Smooth muscle cell (in vitro differentiated cells): ENCODE measurements around the gene VEGFA. TPM values are rescaled to one million over a fixed set of nuclear protein-coding genes. Genes with fewer than 3 reads are reported as not detected.

Experiments
- DNase-seq: peaks from one replicate; lab custom pipeline; 2025; ENCODE audit not compliant: unreplicated experiment; lab: John Stamatoyannopoulos, UW
- H2AFZ ChIP-seq: fragments of 200-600 bp; sonication (generic); 2 replicates; pipeline ENCODE4 v1.6.0; 2016; ENCODE audit warnings: antibody characterized with exemption, low read depth, mild to moderate bottlenecking
- H3F3A ChIP-seq: fragments of 200-600 bp; sonication (generic); 2 replicates; pipeline ENCODE4 v1.6.0; 2017; ENCODE audit warnings: antibody characterized with exemption, low read depth
- H3K27ac ChIP-seq: fragments of 200-600 bp; sonication (generic); 2 replicates; pipeline ENCODE4 v1.5.1; 2016; ENCODE audit warnings: low read depth, mild to moderate bottlenecking
- H3K27me3 ChIP-seq: fragments of 200-600 bp; sonication (generic); 2 replicates; pipeline ENCODE4 v1.6.1; 2016; ENCODE audit warnings: low read depth, mild to moderate bottlenecking
- H3K36me3 ChIP-seq: fragments of 200-600 bp; sonication (generic); 2 replicates; pipeline ENCODE4 v1.5.1; 2016; ENCODE audit warnings: low read depth
- H3K4me1 ChIP-seq: fragments of 200-600 bp; sonication (generic); 2 replicates; pipeline ENCODE4 v1.5.1; 2016; ENCODE audit warnings: low read depth
- H3K4me2 ChIP-seq: fragments of 200-600 bp; sonication (generic); 2 replicates; pipeline ENCODE4 v1.6.0; 2016; ENCODE audit warnings: mild to moderate bottlenecking
- H3K4me3 ChIP-seq: fragments of 200-600 bp; sonication (generic); 2 replicates; pipeline ENCODE4 v1.5.1; 2016; ENCODE audit warnings: mild to moderate bottlenecking
- H3K79me2 ChIP-seq: fragments of 200-600 bp; sonication (generic); 2 replicates; pipeline ENCODE4 v1.6.0; 2016; ENCODE audit warnings: low read depth, mild to moderate bottlenecking
- H3K9ac ChIP-seq: fragments of 200-600 bp; sonication (generic); 2 replicates; pipeline ENCODE4 v1.6.0; 2016; ENCODE audit warnings: low read depth
- H3K9me3 ChIP-seq: fragments of 200-600 bp; sonication (generic); replicated peaks from 2 replicates; pipeline ENCODE4 v1.5.1; 2016; ENCODE audit warnings: low read depth
- H4K20me1 ChIP-seq: fragments of 200-600 bp; sonication (generic); 2 replicates; pipeline ENCODE4 v1.6.0; 2016; ENCODE audit warnings: low read depth
- CTCF ChIP-seq: fragments of 200-600 bp; sonication (generic); IDR thresholded peaks from 2 replicates; pipeline ENCODE4 v1.5.1; 2017; ENCODE audit warnings: borderline replicate concordance, mild to moderate bottlenecking, antibody characterized with exemption; ENCODE audit not compliant: insufficient read depth, poor library complexity, severe bottlenecking
- WGBS: methylation state at CpG from one replicate; pipeline ENCODE4 v1.1.7; 2016; ENCODE audit warnings: low lambda C conversion rate; 5-methylcytosine and 5-hydroxymethylcytosine counted together
- polyA plus RNA-seq: library from polyadenylated mRNA; unstranded; fragments of >200 nt; fragmentation: Nextera tagmentation; extraction: Ambion mirVana; gene quantifications from 2 replicates; pipeline ENCODE4 v1.2.1, GENCODE V29; 2016
- total RNA-seq: library from RNA; depleted of rRNA; stranded (reverse); fragments of >200 nt; gene quantifications from 2 replicates; pipeline ENCODE4 v1.2.3, GENCODE V29; 2014

VEGFA gene
- total RNA-seq (120 and 136 TPM in 2 replicates), polyA plus RNA-seq (116 and 143 TPM in 2 replicates)

GRCh38 chr6:43769526-43770371 lies at the start of gene VEGFA:
TSS of gene VEGFA (plus strand) at chr6:43770211.
- Histone ChIP-seq H3K9me3 (no peaks in the 10 kb centered on the region), H3K27me3 (no peaks in the 10 kb centered on the region), H3K4me3 (peak within 1 kb of the TSS; percentile 89), H4K20me1 (peaks cover 47% of the 10 kb centered on the region), H3K79me2 (peaks cover 47% of the 10 kb centered on the region), H3K4me1 (peaks cover 15% of the 10 kb centered on the region), H3K4me2 (peak within 1 kb of the TSS; percentile 96), H3K36me3 (no peaks in the 10 kb centered on the region), H2AFZ (peak within 1 kb of the TSS; percentile 77), H3K27ac (peak within 1 kb of the TSS; percentile 85), H3K9ac (peak within 1 kb of the TSS; percentile 95), H3F3A (peaks cover 12% of the 10 kb centered on the region)
- peak; percentile 99 for TF ChIP-seq CTCF
- WGBS, result under 1% methylated on average over 57 of the region's 62 CpGs
- peak; percentile 95 for DNase-seq

GRCh38 chr6:43720999-43721398 lies 49.0 kb upstream of the VEGFA start:
- Histone ChIP-seq H3F3A (no peaks in the 10 kb centered on the region), H3K36me3 (no peaks in the 10 kb centered on the region), H3K4me1 (peaks cover 5% of the 10 kb centered on the region), H3K9ac (no peak overlapping the region), H3K4me3 (no peak overlapping the region), H4K20me1 (no peaks in the 10 kb centered on the region), H3K4me2 (no peak overlapping the region), H2AFZ (no peak overlapping the region), H3K27me3 (no peaks in the 10 kb centered on the region), H3K27ac (no peak overlapping the region), H3K79me2 (no peaks in the 10 kb centered on the region), H3K9me3 (no peaks in the 10 kb centered on the region)
- no peak for DNase-seq
- WGBS, result 93% methylated on average over 4 of the region's 4 CpGs
- TF ChIP-seq CTCF, result no peak

GRCh38 chr6:43722920-43723545 lies 47.0 kb upstream of the VEGFA start:
- H3K4me2 ChIP-seq, result no peak overlapping the region
- H3K4me3 ChIP-seq, result no peak overlapping the region
- WGBS, result 60% methylated on average over 10 of the region's 10 CpGs
- H2AFZ ChIP-seq, result no peak overlapping the region
- peaks cover 5% of the 10 kb centered on the region for H3K4me1 ChIP-seq
- H3K9ac ChIP-seq, result no peak overlapping the region
- no peaks in the 10 kb centered on the region for H4K20me1 ChIP-seq
- no peaks in the 10 kb centered on the region for H3K27me3 ChIP-seq
- TF ChIP-seq CTCF, result no peak
- no peak overlapping the region for H3K27ac ChIP-seq
- no peak for DNase-seq
- no peaks in the 10 kb centered on the region for H3F3A ChIP-seq
- H3K36me3 ChIP-seq, result no peaks in the 10 kb centered on the region
- no peaks in the 10 kb centered on the region for H3K79me2 ChIP-seq
- no peaks in the 10 kb centered on the region for H3K9me3 ChIP-seq
